ENCODE results near the gene PRDM16. TPM values are rescaled to one million over a fixed set of nuclear protein-coding genes. Genes with fewer than 3 reads are reported as not detected.

PRDM16 gene
- total RNA-seq, 4 donors from 2014 or later: 0.19 to 1.6 (median 0.36) TPM

DNA sequence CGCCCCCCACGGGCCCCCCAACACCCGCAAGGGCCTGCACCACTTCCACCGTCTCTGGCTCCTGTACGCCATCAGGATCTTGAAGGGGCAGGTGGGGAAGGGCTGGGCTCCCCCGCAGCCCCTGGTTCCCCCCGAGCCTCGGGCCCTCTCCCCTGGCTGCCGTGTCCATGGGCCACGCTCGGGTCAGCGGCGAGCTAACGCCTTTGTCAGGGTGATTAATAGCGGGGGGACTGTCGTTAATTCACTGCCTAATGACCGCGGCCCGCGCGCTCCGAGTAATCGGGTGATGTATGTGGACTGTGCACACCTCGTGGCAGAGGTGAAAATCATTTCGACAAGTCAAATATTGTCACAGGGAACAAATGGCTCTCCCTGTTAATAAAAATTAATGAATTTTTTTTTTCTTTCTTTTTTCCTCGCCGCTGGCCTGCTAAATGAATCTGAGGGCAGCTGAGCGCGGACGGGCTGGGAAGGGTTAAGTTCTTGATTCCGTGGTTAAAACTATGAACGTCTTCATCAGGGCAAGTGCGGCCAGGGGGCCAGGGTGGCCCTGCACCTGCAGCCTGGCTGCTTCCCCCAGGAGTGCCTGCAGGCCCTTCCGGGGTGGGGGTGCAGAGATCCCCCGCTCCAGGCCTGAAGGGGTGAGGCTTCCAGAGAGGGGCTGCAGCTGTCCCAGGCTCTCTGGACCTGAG is 100.8 kb downstream of the PRDM16 start:
- 69% methylated on average over 31 of the region's 35 CpGs for WGBS
- Histone ChIP-seq H3K27ac (no peak overlapping the region), H3K4me3 (no peak overlapping the region), H3K27me3 (peaks cover 9% of the 10 kb centered on the region), H3K9me3 (no peaks in the 10 kb centered on the region), H3K4me1 (peaks cover 32% of the 10 kb centered on the region), H3K36me3 (no peaks in the 10 kb centered on the region)
- no peak for DNase-seq (ENCODE audit: low spot score in 2 of 2)
- no peak for TF ChIP-seq POLR2A (IDR thresholded peaks at IDR 0.05)
- TF ChIP-seq POLR2AphosphoS5 (IDR thresholded peaks at IDR 0.05): no peak
- TF ChIP-seq, protein P1, sequence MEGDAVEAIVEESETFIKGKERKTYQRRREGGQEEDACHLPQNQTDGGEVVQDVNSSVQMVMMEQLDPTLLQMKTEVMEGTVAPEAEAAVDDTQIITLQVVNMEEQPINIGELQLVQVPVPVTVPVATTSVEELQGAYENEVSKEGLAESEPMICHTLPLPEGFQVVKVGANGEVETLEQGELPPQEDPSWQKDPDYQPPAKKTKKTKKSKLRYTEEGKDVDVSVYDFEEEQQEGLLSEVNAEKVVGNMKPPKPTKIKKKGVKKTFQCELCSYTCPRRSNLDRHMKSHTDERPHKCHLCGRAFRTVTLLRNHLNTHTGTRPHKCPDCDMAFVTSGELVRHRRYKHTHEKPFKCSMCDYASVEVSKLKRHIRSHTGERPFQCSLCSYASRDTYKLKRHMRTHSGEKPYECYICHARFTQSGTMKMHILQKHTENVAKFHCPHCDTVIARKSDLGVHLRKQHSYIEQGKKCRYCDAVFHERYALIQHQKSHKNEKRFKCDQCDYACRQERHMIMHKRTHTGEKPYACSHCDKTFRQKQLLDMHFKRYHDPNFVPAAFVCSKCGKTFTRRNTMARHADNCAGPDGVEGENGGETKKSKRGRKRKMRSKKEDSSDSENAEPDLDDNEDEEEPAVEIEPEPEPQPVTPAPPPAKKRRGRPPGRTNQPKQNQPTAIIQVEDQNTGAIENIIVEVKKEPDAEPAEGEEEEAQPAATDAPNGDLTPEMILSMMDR (IDR thresholded peaks at IDR 0.05): no peak
- no peak for TF ChIP-seq EP300 (IDR thresholded peaks at IDR 0.05)

DNA sequence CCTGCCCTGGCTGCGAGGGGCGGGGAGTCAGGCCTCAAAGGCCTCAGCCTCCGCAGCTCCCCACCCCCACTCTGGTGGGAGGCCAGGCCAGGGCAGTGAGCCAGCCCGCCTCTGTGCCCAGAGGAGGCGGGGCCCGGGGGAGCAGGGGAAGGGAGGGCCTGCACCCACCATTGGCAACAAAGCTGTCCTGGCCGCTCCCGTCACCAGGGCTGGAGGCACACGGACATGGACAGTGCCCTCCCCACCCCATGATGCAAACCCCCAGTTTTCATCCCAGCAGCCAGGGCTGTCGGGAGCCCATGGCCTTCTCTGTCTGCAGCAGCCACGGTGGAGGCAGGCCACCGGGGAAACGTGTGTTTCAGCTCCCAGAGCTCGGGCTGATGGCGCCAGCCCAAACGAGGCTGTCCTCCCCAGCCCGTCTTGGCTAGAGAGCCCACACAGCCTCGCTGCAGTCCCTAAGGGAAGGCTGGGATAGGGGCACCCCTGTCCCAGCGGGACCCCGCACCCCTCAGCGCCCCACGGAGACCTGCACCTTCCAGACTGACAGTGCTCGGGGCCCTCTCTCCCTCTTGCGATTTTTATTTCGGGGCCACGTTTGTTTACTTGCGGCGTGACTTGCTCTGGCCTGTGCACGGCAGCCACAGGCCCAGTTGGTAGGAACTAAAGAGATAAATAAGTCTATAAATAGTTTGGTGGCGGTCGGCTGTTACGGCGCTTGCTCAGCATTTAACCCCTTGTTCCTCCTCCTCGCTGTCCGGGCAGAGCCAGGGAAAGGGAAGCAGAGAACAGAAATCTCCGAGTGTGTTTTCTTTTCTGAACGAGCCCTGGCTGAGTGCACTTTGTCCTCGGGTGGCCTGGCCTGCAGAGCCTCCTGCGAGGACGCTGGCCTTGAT is 101.8 kb downstream of the PRDM16 start:
- WGBS: 3% methylated on average over 17 of the region's 40 CpGs
- no peak for TF ChIP-seq POLR2A (IDR thresholded peaks at IDR 0.05)
- TF ChIP-seq, protein P1 (IDR thresholded peaks at IDR 0.05): no peak
- no peak for TF ChIP-seq POLR2AphosphoS5 (IDR thresholded peaks at IDR 0.05)
- TF ChIP-seq EP300 (IDR thresholded peaks at IDR 0.05): no peak
- no peak for DNase-seq (ENCODE audit: low spot score in 2 of 2)

DNA sequence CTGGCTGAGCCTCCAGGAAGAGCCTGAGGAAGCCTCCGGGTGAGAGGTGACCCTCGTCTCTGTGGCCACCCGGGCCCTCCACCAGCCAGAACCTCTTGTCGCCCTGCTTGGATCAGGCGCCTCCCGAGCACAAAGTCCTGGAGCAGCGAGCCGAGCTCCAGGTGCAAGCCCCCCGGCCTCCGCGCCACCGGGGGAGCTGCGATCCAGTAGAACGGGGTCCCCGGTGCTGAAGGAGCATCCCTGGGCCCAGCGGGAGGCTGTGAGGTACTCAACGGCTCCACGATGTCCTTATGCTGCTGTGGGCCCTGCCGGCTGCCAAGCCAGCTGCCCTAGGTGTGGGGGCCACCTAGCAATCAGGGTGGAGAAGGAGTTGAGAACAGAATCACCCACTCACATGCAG is 102.8 kb downstream of the PRDM16 start:
- Histone ChIP-seq H3K4me3 (no peak overlapping the region), H3K36me3 (no peaks in the 10 kb centered on the region), H3K27ac (no peak overlapping the region), H3K27me3 (peaks cover 9% of the 10 kb centered on the region), H3K4me1 (peaks cover 37% of the 10 kb centered on the region), H3K9me3 (no peaks in the 10 kb centered on the region)
- WGBS: 88% methylated on average over 4 of the region's 19 CpGs
- TF ChIP-seq POLR2A (IDR thresholded peaks at IDR 0.05): no peak
- TF ChIP-seq, protein P1 (IDR thresholded peaks at IDR 0.05): no peak
- TF ChIP-seq EP300 (IDR thresholded peaks at IDR 0.05): no peak
- TF ChIP-seq POLR2AphosphoS5 (IDR thresholded peaks at IDR 0.05): no peak
- DNase-seq (ENCODE audit: low spot score in 2 of 2): no peak

More for the DNA sequence above, 101.8 kb downstream of the PRDM16 start:
- Histone ChIP-seq H3K4me1 (peaks cover 37% of the 10 kb centered on the region), H3K9me3 (no peaks in the 10 kb centered on the region), H3K36me3 (no peaks in the 10 kb centered on the region), H3K27ac (peak overlapping the region; percentile 67), H3K4me3 (peak overlapping the region; percentile 43), H3K27me3 (peaks cover 9% of the 10 kb centered on the region)

DNA sequence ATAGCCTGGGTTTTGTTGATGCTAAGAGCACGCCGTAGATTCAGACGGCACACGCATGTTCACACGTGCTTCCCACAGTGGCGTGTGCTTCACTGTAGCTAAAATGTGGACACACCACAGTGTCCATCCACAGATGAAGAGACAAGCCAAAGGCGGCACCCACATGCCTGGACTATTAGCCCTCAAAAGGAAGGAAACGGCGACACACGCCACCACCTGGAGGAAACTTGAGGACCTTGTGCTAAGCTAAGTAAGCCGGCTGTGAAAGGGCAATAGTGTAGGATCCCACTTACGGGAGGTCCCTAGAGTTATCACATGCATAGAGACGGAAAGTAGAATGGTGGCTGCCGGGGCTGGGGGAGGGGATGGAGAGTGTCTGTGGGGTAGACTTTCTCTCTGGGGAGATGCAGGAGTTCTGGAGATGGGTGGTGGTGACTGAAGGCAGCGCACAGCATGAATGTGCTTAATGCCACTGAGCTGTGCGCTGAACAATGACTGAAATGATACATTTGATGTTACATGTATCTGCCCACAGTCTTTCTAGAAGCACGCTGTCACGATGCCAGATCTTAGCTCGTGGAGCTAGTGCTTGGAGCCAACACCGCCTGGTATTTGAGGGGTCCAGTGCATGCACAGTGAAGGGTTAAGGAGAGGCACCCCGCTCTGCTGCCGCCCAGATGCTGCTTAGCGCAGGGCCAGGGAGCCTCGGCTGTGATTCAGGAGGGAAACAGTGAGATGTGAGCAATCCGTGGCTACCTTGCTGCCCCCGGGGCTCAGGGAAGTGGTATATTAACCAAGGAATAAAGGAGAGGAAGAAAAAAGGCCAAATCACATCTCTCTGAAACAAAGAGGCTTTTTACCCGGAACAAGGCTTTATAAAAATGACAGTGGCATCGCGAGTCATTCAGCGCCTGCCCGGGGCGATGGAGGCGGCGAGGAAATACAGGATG is 103.7 kb downstream of the PRDM16 start:
- Histone ChIP-seq H3K27ac (no peak overlapping the region), H3K27me3 (peaks cover 9% of the 10 kb centered on the region), H3K4me1 (peaks cover 37% of the 10 kb centered on the region), H3K36me3 (no peaks in the 10 kb centered on the region), H3K9me3 (no peaks in the 10 kb centered on the region), H3K4me3 (no peak overlapping the region)
- 80% methylated on average over 34 of the region's 34 CpGs for WGBS
- TF ChIP-seq POLR2A (IDR thresholded peaks at IDR 0.05) (no peak), EP300 (IDR thresholded peaks at IDR 0.05) (no peak), POLR2AphosphoS5 (IDR thresholded peaks at IDR 0.05) (no peak)
- TF ChIP-seq, protein P1 (IDR thresholded peaks at IDR 0.05): no peak
- no peak for DNase-seq (ENCODE audit: low spot score in 2 of 2)
